Neural progenitor cell (in vitro differentiated cells): Measurements from ENCODE around the gene ELOA2.
"Not testable (repeated sequence)": the region's sequence is repeated elsewhere in the genome, so short reads cannot be mapped to it uniquely, and the experiment has no call there.

Experiments used
- EZH2 ChIP-seq: fragments of 200-600 bp; sonication (generic); IDR thresholded peaks from 2 replicates; pipeline ENCODE4 v1.6.1; 2017; ENCODE audit warnings: antibody characterized with exemption, mild to moderate bottlenecking, moderate library complexity
- EZH2phosphoT487 ChIP-seq: fragments of 200-600 bp; sonication (generic); IDR thresholded peaks from 2 replicates; pipeline ENCODE4 v1.6.1; 2017; ENCODE audit warnings: antibody characterized with exemption
- TF ChIP-seq, protein P1 (sequence below): fragments of 200-600 bp; sonication (generic); IDR thresholded peaks from 2 replicates; pipeline ENCODE4 v1.5.1; 2017; ENCODE audit warnings: antibody characterized with exemption, mild to moderate bottlenecking

DNA sequence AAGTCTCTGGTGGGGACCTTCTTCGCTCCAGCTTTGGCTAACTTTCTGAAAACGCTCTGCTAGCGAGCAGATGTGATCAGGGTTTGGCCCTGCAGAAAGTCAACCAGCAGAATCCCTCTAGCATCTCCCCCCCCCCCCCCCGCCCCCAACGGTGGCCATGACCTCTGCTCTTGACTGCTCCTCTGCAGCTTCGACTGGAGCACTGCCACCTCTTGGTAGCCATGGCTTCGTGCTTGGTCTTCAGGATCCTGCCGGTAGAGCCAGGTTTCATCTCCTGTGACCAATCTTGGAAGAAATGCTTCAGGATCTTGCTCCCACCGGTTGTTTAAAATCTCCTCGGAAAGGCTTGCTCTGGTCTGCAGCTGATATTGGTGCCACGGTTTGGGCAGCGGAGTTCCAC lies 4.5 kb downstream of the ELOA2 start:
- TF ChIP-seq, protein P1, sequence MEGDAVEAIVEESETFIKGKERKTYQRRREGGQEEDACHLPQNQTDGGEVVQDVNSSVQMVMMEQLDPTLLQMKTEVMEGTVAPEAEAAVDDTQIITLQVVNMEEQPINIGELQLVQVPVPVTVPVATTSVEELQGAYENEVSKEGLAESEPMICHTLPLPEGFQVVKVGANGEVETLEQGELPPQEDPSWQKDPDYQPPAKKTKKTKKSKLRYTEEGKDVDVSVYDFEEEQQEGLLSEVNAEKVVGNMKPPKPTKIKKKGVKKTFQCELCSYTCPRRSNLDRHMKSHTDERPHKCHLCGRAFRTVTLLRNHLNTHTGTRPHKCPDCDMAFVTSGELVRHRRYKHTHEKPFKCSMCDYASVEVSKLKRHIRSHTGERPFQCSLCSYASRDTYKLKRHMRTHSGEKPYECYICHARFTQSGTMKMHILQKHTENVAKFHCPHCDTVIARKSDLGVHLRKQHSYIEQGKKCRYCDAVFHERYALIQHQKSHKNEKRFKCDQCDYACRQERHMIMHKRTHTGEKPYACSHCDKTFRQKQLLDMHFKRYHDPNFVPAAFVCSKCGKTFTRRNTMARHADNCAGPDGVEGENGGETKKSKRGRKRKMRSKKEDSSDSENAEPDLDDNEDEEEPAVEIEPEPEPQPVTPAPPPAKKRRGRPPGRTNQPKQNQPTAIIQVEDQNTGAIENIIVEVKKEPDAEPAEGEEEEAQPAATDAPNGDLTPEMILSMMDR = not testable (repeated sequence)
- TF ChIP-seq EZH2, EZH2phosphoT487: not testable (repeated sequence)
